H9 (cell line): ENCODE data around the gene OR2T6. TPM values are rescaled to one million over a fixed set of nuclear protein-coding genes. Genes with fewer than 3 reads are reported as not detected.

Experiments used
- total RNA-seq: library from RNA; stranded (reverse); gene quantifications from 2 replicates; pipeline ENCODE4 v1.2.1, GENCODE V29; 2021

OR2T6 gene
- total RNA-seq, 1 experiment from 2014 or later, result not detected

Other genes starting within 250 kb of the OR2T6 start
- gene OR2M5, start 230.6 kb upstream of the OR2T6 start, total RNA-seq, result not detected in 2 replicates
- gene OR2M2, start 200.9 kb upstream of the OR2T6 start, total RNA-seq, result not detected in 2 replicates
- not detected in 2 replicates for gene OR2M3, start 178.5 kb upstream of the OR2T6 start, total RNA-seq
- not detected in 2 replicates for gene OR2M4, start 144.3 kb upstream of the OR2T6 start, total RNA-seq
- not detected in 2 replicates for gene OR2T33, start 97.8 kb upstream of the OR2T6 start, total RNA-seq
- not detected in 2 replicates for gene OR2T12, start 72.3 kb upstream of the OR2T6 start, total RNA-seq
- gene OR2M7, start 51.2 kb upstream of the OR2T6 start, total RNA-seq, result not detected in 2 replicates
- not detected in 2 replicates for gene OR14C36, start 27.0 kb upstream of the OR2T6 start, total RNA-seq
- gene OR2T4, start 14.1 kb upstream of the OR2T6 start, total RNA-seq, result not detected in 2 replicates
- not detected in 2 replicates for gene OR2T1, start 27.3 kb downstream of the OR2T6 start, total RNA-seq
- gene OR2T2, start 69.9 kb downstream of the OR2T6 start, total RNA-seq, result not detected in 2 replicates
- not detected in 2 replicates for gene OR2T3, start 97.6 kb downstream of the OR2T6 start, total RNA-seq
- not detected in 2 replicates for gene OR2T5, start 112.8 kb downstream of the OR2T6 start, total RNA-seq
- gene OR2G6, start 132.3 kb downstream of the OR2T6 start, total RNA-seq, result not detected in 2 replicates
- not detected in 2 replicates for gene OR2T29, start 187.0 kb downstream of the OR2T6 start, total RNA-seq
- gene OR2T34, start 199.0 kb downstream of the OR2T6 start, total RNA-seq, result not detected in 2 replicates
- not detected in 2 replicates for gene OR2T10, start 222.0 kb downstream of the OR2T6 start, total RNA-seq